B cell (primary cell): ENCODE measurements around the gene CTBP2. TPM values are rescaled to one million over a fixed set of nuclear protein-coding genes. Genes with fewer than 3 reads are reported as not detected.

ENCODE experiments used
- ATAC-seq: fragments of 200-7000 bp; cut with Tn5 transposase; one replicate; pipeline ENCODE4 v1.10.0; 2021; ENCODE audit warnings: low read depth, mild to moderate bottlenecking, moderate number of reproducible peaks, moderate library complexity
- CTCF ChIA-PET: fragments of 350-600 bp; sonication (Branson Sonifier 250); formaldehyde crosslinking; loops from one replicate; lab custom pipeline; 2021; ENCODE audit warnings: antibody characterized with exemption, inconsistent platforms; lab: Charles Lee
- POLR2A ChIA-PET: fragments of 350-600 bp; sonication (Branson Sonifier 250); formaldehyde crosslinking; loops from one replicate; lab custom pipeline; 2021; ENCODE audit warnings: antibody characterized with exemption; lab: Charles Lee
- DNase-seq: peaks from one replicate; pipeline ENCODE4 v3.0.0; 2013
- H2AFZ ChIP-seq: 2 replicates; pipeline ENCODE4 v1.6.1; 2012; ENCODE audit warnings: mild to moderate bottlenecking, low read depth, low read length; ENCODE audit not compliant: insufficient read depth, poor library complexity, severe bottlenecking
- H3K27ac ChIP-seq, 2 donors: 1 replicate in 1 of 2; 2 replicates in 1 of 2; pipeline ENCODE4 v1.5.1; 2012 to 2013; ENCODE audit warnings: low read length in 2 of 2, mild to moderate bottlenecking in 2 of 2, moderate library complexity in 1 of 2
- H3K27me3 ChIP-seq, 4 experiments: fragments of 200-600 bp in 1 of 4; sonication (generic) in 1 of 4; replicated peaks in 1 of 4; 1 replicate in 2 of 4; 2 replicates in 2 of 4; pipeline versions ENCODE4 v1.6.1 to v1.7.0; 2013 to 2016; ENCODE audit warnings: low read length in 3 of 4, mild to moderate bottlenecking in 2 of 4, mixed read lengths in 1 of 4, moderate library complexity in 1 of 4; ENCODE audit not compliant: insufficient read depth in 4 of 4, control insufficient read depth in 3 of 4; ENCODE audit errors: control extremely low read depth in 1 of 4
- H3K36me3 ChIP-seq, 2 experiments: replicated peaks in 1 of 2; 1 replicate in 1 of 2; 2 replicates in 1 of 2; pipeline versions ENCODE4 v1.6.1 to v1.7.1; 2013; ENCODE audit warnings: low read length in 1 of 2; ENCODE audit not compliant: insufficient read depth in 2 of 2, control insufficient read depth in 1 of 2; ENCODE audit errors: control extremely low read depth in 1 of 2, extremely low read depth in 1 of 2
- H3K4me1 ChIP-seq, 2 donors: fragments of 200-600 bp in 1 of 2; sonication (generic) in 1 of 2; 1 replicate in 1 of 2; 2 replicates in 1 of 2; pipeline versions ENCODE4 v1.5.1 to v1.6.1; 2013 to 2017; ENCODE audit warnings: low read length in 2 of 2; ENCODE audit not compliant: control insufficient read depth in 2 of 2, insufficient read depth in 2 of 2
- H3K4me2 ChIP-seq: replicated peaks from 2 replicates; pipeline ENCODE3; 2012; ENCODE audit warnings: mild to moderate bottlenecking, low read depth, low read length; ENCODE audit not compliant: poor library complexity, severe bottlenecking
- H3K4me3 ChIP-seq, 5 experiments: fragments of 200-600 bp in 1 of 5; sonication (generic) in 1 of 5; 1 replicate in 3 of 5; 2 replicates in 2 of 5; pipeline versions ENCODE4 v1.5.1 to v1.7.0; 2011 to 2016; ENCODE audit warnings: low read length in 4 of 5, mild to moderate bottlenecking in 4 of 5, low read depth in 2 of 5, control low read depth in 1 of 5, moderate library complexity in 1 of 5; ENCODE audit not compliant: insufficient read depth in 1 of 5; ENCODE audit errors: control extremely low read depth in 1 of 5, extremely low read depth in 1 of 5
- H3K79me2 ChIP-seq: fragments of 200-600 bp; sonication (generic); one replicate; pipeline ENCODE4 v1.6.0; 2016; ENCODE audit warnings: low read length; ENCODE audit not compliant: control insufficient read depth, insufficient read depth
- H3K9ac ChIP-seq: fragments of 200-600 bp; sonication (generic); 2 replicates; pipeline ENCODE4 v1.6.1; 2017; ENCODE audit warnings: mild to moderate bottlenecking, low read length, moderate library complexity
- H3K9me3 ChIP-seq, 3 donors: one replicate each; pipeline versions ENCODE4 v1.6.1 to v1.7.1; 2013; ENCODE audit warnings: low read length in 2 of 3; ENCODE audit not compliant: control insufficient read depth in 2 of 3, insufficient read depth in 1 of 3; ENCODE audit errors: control extremely low read depth in 1 of 3
- H4K20me1 ChIP-seq: 2 replicates; pipeline ENCODE4 v1.6.0; 2012; ENCODE audit warnings: mild to moderate bottlenecking, low read length; ENCODE audit not compliant: insufficient read depth, control insufficient read depth, poor library complexity, severe bottlenecking
- H3K27ac Mint-ChIP-seq: one replicate; pipeline ENCODE4 v1.8.0; 2021; ENCODE audit warnings: mixed read lengths
- H3K27me3 Mint-ChIP-seq: one replicate; pipeline ENCODE4 v1.8.0; 2021; ENCODE audit warnings: mixed read lengths
- H3K4me1 Mint-ChIP-seq: one replicate; pipeline ENCODE4 v1.8.0; 2021; ENCODE audit warnings: mixed read lengths
- H3K4me3 Mint-ChIP-seq: one replicate; pipeline ENCODE4 v1.8.0; 2021; ENCODE audit warnings: mixed read lengths
- H3K9me3 Mint-ChIP-seq: one replicate; pipeline ENCODE4 v1.8.0; 2022; ENCODE audit warnings: mixed read lengths; ENCODE audit not compliant: insufficient read depth
- EZH2 ChIP-seq: IDR thresholded peaks from 2 replicates; pipeline ENCODE4 v1.6.1; 2012; ENCODE audit warnings: borderline replicate concordance, low read depth, mild to moderate bottlenecking, moderate library complexity, low read length; ENCODE audit not compliant: insufficient read depth, poor library complexity, severe bottlenecking
- WGBS: methylation state at CpG from one replicate; pipeline ENCODE4 v1.1.5; 2013; ENCODE audit warnings: missing lambda C conversion rate; ENCODE audit not compliant: insufficient coverage; 5-methylcytosine and 5-hydroxymethylcytosine counted together
- intact Hi-C: fragments of 100-400 bp; cut with micrococcal nuclease; formaldehyde crosslinking; loops from one replicate; pipeline ENCODE4 v1.10.0; 2022
- polyA plus RNA-seq: library from polyadenylated mRNA; depleted of rRNA; stranded (reverse); fragments of >200 nt; gene quantifications from 2 replicates; pipeline ENCODE4 v1.2.3, GENCODE V29; 2012
- total RNA-seq, 2 donors: library from RNA; stranded (reverse); fragments of 120-200 nt in 1 of 2; gene quantifications; 1 replicate in 1 of 2; 2 replicates in 1 of 2; pipeline versions ENCODE4 v1.2.3 to v1.2.4, GENCODE V29; 2013 to 2022
- TF ChIP-seq, protein P1 (sequence below): fragments of 200-600 bp; IDR thresholded peaks from one replicate; pipeline ENCODE4 v1.8.0; 2022; ENCODE audit warnings: antibody characterized with exemption, mild to moderate bottlenecking

Gene CTBP2
- total and polyA plus RNA-seq, 2 donors (not counting 1 experiment from before 2014, with no cell fraction given), result 0.39 to 0.85 TPM

- Histone ChIP-seq H4K20me1 (no peaks in the 10 kb centered on the region), H3K36me3 (no peaks in the 10 kb centered on the region), H3K9me3 (peaks cover 0 to 1% (median under 1%) of the 10 kb centered on the region in 3 donors), H3K9ac (no peak overlapping the region), H3K4me2 (no peak overlapping the region), H3K4me1 (no peaks in the 10 kb centered on the region), H3K27me3 (peaks cover 0 to 3% (median 0%) of the 10 kb centered on the region in 4 experiments), H3K79me2 (no peaks in the 10 kb centered on the region), H3K4me3 (no peak overlapping the region), H3K27ac (no peak overlapping the region), H2AFZ (no peak overlapping the region)
- POLR2A ChIA-PET, result no interaction called here
- 95% methylated on average over 18 of the region's 20 CpGs for WGBS
- TF ChIP-seq, protein P1, sequence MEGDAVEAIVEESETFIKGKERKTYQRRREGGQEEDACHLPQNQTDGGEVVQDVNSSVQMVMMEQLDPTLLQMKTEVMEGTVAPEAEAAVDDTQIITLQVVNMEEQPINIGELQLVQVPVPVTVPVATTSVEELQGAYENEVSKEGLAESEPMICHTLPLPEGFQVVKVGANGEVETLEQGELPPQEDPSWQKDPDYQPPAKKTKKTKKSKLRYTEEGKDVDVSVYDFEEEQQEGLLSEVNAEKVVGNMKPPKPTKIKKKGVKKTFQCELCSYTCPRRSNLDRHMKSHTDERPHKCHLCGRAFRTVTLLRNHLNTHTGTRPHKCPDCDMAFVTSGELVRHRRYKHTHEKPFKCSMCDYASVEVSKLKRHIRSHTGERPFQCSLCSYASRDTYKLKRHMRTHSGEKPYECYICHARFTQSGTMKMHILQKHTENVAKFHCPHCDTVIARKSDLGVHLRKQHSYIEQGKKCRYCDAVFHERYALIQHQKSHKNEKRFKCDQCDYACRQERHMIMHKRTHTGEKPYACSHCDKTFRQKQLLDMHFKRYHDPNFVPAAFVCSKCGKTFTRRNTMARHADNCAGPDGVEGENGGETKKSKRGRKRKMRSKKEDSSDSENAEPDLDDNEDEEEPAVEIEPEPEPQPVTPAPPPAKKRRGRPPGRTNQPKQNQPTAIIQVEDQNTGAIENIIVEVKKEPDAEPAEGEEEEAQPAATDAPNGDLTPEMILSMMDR, result no peak
- no peak for TF ChIP-seq EZH2
- Mint-ChIP-seq H3K27ac (no peak overlapping the region), H3K9me3 (no peaks in the 10 kb centered on the region), H3K4me3 (no peak overlapping the region), H3K4me1 (no peaks in the 10 kb centered on the region), H3K27me3 (peaks cover 18% of the 10 kb centered on the region)
- CTCF ChIA-PET, result no interaction called here
- DNase-seq, result no peak
- intact Hi-C loops, result no loop called here
- ATAC-seq, result no peak
These were observed 146.1 kb downstream of the CTBP2 start for GRCh38 chr10:125014086-125014830.

- ChIA-PET CTCF (no interaction called here), POLR2A (no interaction called here)
- Mint-ChIP-seq H3K9me3 (no peaks in the 10 kb centered on the region), H3K4me3 (no peak overlapping the region), H3K27me3 (peaks cover 22% of the 10 kb centered on the region), H3K4me1 (no peaks in the 10 kb centered on the region), H3K27ac (no peak overlapping the region)
- H3K79me2 ChIP-seq, result no peaks in the 10 kb centered on the region
- H4K20me1 ChIP-seq, result no peaks in the 10 kb centered on the region
- no peak overlapping the region for H3K4me2 ChIP-seq
- H3K4me1 ChIP-seq, result no peaks in the 10 kb centered on the region
- ATAC-seq (no peak), DNase-seq (no peak)
- no peak overlapping the region for H2AFZ ChIP-seq
- no peak overlapping the region for H3K9ac ChIP-seq
- no peaks in the 10 kb centered on the region for H3K9me3 ChIP-seq
- peaks cover 0 to 3% (median 0%) of the 10 kb centered on the region in 4 experiments for H3K27me3 ChIP-seq
- WGBS, result 96% methylated on average over 6 of the region's 7 CpGs
- H3K27ac ChIP-seq, result no peak overlapping the region
- TF ChIP-seq, protein P1, result no peak
- TF ChIP-seq EZH2, result no peak
- no peaks in the 10 kb centered on the region for H3K36me3 ChIP-seq
- no peak overlapping the region for H3K4me3 ChIP-seq
- intact Hi-C loops, result no loop called here
These were observed 146.9 kb downstream of the CTBP2 start for GRCh38 chr10:125013529-125013872.
